Right atrium auricular region (tissue), 2 donors: Measurements from ENCODE around the gene NLRC3. TPM values are rescaled to one million over a fixed set of nuclear protein-coding genes. Genes with fewer than 3 reads are reported as not detected.

Experiments
- DNase-seq: peaks from one replicate; pipeline ENCODE4 v3.0.0-alpha.2; 2019; ENCODE audit warnings: low spot score
- H3K27ac ChIP-seq, 2 donors: fragments of 200-600 bp; sonication (generic); 1 replicate in 1 of 2; 2 replicates in 1 of 2; pipeline ENCODE4 v1.5.1; 2016 to 2019
- H3K27me3 ChIP-seq, 2 donors: fragments of 200-600 bp; sonication (generic); one replicate each; pipeline versions ENCODE4 v1.5.1 to v1.6.0; 2017 to 2019
- H3K36me3 ChIP-seq: fragments of 200-600 bp; sonication (generic); one replicate; pipeline ENCODE4 v1.5.1; 2016
- H3K4me1 ChIP-seq, 2 donors: fragments of 200-600 bp; sonication (generic); one replicate each; pipeline versions ENCODE4 v1.5.1 to v1.6.0; 2017 to 2019
- H3K4me3 ChIP-seq, 2 donors: fragments of 200-600 bp; sonication (generic); 1 replicate in 1 of 2; 2 replicates in 1 of 2; pipeline ENCODE4 v1.5.1; 2017 to 2019; ENCODE audit warnings: mild to moderate bottlenecking in 1 of 2, moderate library complexity in 1 of 2
- H3K9me3 ChIP-seq, 2 donors: fragments of 200-600 bp; sonication (generic); one replicate each; pipeline ENCODE4 v1.5.1; 2019
- CTCF ChIP-seq, 2 donors: fragments of 200-600 bp; sonication (generic); IDR thresholded peaks; one replicate each; pipeline ENCODE4 v1.5.1; 2019; ENCODE audit warnings: antibody characterized with exemption in 2 of 2
- total RNA-seq, 2 donors: library from RNA; depleted of rRNA; stranded (reverse); fragments of >200 nt; gene quantifications; one replicate each; pipeline ENCODE4 v1.1.0, GENCODE V29; 2016

Gene NLRC3
- total RNA-seq, 2 donors from 2014 or later: 0.85 to 1.1 TPM

GRCh38 chr16:3587547-3588110, 10.4 kb upstream of the NLRC3 start:
- Histone ChIP-seq H3K9me3 (no peaks in the 10 kb centered on the region), H3K27ac (no peak overlapping the region), H3K4me1 (peaks cover 0 to 13% of the 10 kb centered on the region in 2 donors), H3K4me3 (no peak overlapping the region), H3K27me3 (no peaks in the 10 kb centered on the region), H3K36me3 (no peaks in the 10 kb centered on the region)
- DNase-seq: no peak
- TF ChIP-seq CTCF (IDR thresholded peaks at IDR 0.05): no peak

GRCh38 chr16:3584412-3584811, 7.2 kb upstream of the NLRC3 start:
- no peak overlapping the region for H3K4me3 ChIP-seq
- H3K27me3 ChIP-seq: no peaks in the 10 kb centered on the region
- no peaks in the 10 kb centered on the region for H3K4me1 ChIP-seq
- no peaks in the 10 kb centered on the region for H3K36me3 ChIP-seq
- no peak for DNase-seq
- TF ChIP-seq CTCF (IDR thresholded peaks at IDR 0.05): no peak
- H3K9me3 ChIP-seq: no peaks in the 10 kb centered on the region
- no peak overlapping the region for H3K27ac ChIP-seq

GRCh38 chr16:3583303-3584038, 6.3 kb upstream of the NLRC3 start:
- no peaks in the 10 kb centered on the region for H3K36me3 ChIP-seq
- peaks cover 0 to 9% of the 10 kb centered on the region in 2 donors for H3K4me1 ChIP-seq
- H3K27me3 ChIP-seq: no peaks in the 10 kb centered on the region
- no peak overlapping the region for H3K4me3 ChIP-seq
- DNase-seq: no peak
- TF ChIP-seq CTCF (IDR thresholded peaks at IDR 0.05): no peak
- no peaks in the 10 kb centered on the region for H3K9me3 ChIP-seq
- no peak overlapping the region for H3K27ac ChIP-seq

GRCh38 chr16:3582276-3583165, 5.3 kb upstream of the NLRC3 start:
- Histone ChIP-seq H3K4me3 (no peak overlapping the region), H3K9me3 (no peaks in the 10 kb centered on the region), H3K27ac (no peak overlapping the region), H3K36me3 (no peaks in the 10 kb centered on the region), H3K4me1 (peaks cover 0 to 9% of the 10 kb centered on the region in 2 donors), H3K27me3 (no peaks in the 10 kb centered on the region)
- no peak for DNase-seq
- TF ChIP-seq CTCF (IDR thresholded peaks at IDR 0.05): no peak

GRCh38 chr16:3581392-3581791, 4.2 kb upstream of the NLRC3 start:
- Histone ChIP-seq H3K27me3 (no peaks in the 10 kb centered on the region), H3K36me3 (no peaks in the 10 kb centered on the region), H3K27ac (no peak overlapping the region), H3K4me3 (no peak overlapping the region), H3K4me1 (peaks cover 0 to 9% of the 10 kb centered on the region in 2 donors), H3K9me3 (no peaks in the 10 kb centered on the region)
- TF ChIP-seq CTCF (IDR thresholded peaks at IDR 0.05): no peak
- DNase-seq: no peak
